ENCODE results near the gene MYEF2. TPM values are rescaled to one million over a fixed set of nuclear protein-coding genes. Genes with fewer than 3 reads are reported as not detected.

The MYEF2 gene
- total RNA-seq, 4 donors from 2014 or later, result 0.62 to 4.4 (median 0.92) TPM; not detected in 1

DNA sequence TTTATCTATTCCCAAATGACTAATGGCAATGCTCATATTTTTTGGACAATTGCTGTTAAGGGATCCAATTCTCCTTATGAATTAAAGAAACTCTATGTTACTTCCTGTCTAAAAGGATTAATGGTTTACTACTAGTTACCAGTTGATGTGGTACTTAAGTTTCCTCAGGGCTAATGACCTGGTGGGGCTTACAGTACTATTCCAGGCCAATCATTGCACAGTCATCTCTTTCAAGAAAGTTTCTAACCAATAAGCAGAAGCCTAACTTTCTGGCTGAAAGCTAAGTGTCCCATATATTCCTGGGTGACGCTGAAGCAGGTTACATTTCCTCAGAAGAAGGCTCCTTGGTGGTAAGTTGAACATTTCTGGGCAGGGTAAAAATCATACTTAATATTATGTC, 27.9 kb upstream of the MYEF2 start, which contains the start of gene SLC12A1:
SLC12A1 (plus strand) TSS at position 322 of the 400 bp plus-strand sequence. CDS start 1,418 bp downstream, outside the sequence.
- Histone ChIP-seq H3K36me3 (no peaks in the 10 kb centered on the region), H3K9me3 (no peaks in the 10 kb centered on the region), H3K4me3 (no peak within 1 kb of the TSS), H3K4me1 (no peaks in the 10 kb centered on the region), H3K27me3 (no peaks in the 10 kb centered on the region), H3K27ac (no peak within 1 kb of the TSS)
- intact Hi-C loops (cut with DNase I), result no loop called here
- TF ChIP-seq POLR2A (IDR thresholded peaks at IDR 0.05), result no peak
- TF ChIP-seq, protein P1, sequence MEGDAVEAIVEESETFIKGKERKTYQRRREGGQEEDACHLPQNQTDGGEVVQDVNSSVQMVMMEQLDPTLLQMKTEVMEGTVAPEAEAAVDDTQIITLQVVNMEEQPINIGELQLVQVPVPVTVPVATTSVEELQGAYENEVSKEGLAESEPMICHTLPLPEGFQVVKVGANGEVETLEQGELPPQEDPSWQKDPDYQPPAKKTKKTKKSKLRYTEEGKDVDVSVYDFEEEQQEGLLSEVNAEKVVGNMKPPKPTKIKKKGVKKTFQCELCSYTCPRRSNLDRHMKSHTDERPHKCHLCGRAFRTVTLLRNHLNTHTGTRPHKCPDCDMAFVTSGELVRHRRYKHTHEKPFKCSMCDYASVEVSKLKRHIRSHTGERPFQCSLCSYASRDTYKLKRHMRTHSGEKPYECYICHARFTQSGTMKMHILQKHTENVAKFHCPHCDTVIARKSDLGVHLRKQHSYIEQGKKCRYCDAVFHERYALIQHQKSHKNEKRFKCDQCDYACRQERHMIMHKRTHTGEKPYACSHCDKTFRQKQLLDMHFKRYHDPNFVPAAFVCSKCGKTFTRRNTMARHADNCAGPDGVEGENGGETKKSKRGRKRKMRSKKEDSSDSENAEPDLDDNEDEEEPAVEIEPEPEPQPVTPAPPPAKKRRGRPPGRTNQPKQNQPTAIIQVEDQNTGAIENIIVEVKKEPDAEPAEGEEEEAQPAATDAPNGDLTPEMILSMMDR (IDR thresholded peaks at IDR 0.05), result no peak
- DNase-seq, result no peak
- WGBS, 2 donors, result 89 to 92% methylated on average over 1 of the region's 1 CpG

DNA sequence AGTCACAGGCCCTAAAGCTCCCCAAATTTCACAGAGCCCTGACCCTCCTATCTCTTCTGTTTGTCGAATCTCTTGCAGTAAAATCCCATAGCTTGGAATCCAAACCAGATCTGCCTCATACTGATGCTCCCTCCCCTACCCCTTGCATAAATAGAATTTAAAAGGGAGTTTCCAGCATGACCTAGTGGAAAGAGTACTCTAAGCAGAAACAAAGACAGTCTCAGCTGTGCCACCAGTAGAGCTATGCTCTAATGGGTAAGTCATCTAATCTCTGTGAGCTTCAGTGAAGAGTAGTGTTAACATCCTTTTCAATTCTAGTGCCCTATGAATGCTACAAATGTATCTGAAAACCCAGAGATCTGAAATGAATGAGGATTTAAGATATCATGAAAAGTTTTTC, 24.0 kb upstream of the MYEF2 start:
- DNase-seq, result no peak
- intact Hi-C loops (cut with DNase I), result no loop called here
- WGBS, 2 donors, result 40 to 71% methylated on average over 1 of the region's 1 CpG
- Histone ChIP-seq H3K27ac (no peak overlapping the region), H3K27me3 (no peaks in the 10 kb centered on the region), H3K9me3 (no peaks in the 10 kb centered on the region), H3K4me1 (no peaks in the 10 kb centered on the region), H3K4me3 (no peak overlapping the region), H3K36me3 (no peaks in the 10 kb centered on the region)
- TF ChIP-seq POLR2A (IDR thresholded peaks at IDR 0.05), result no peak
- TF ChIP-seq, protein P1 (IDR thresholded peaks at IDR 0.05), result no peak

GRCh38 chr15:48191574-48192225, 13.6 kb upstream of the MYEF2 start, which contains the start of gene CTXN2:
Gene CTXN2, plus strand, starts transcription at chr15:48191665. Its CDS starts 9,636 bp downstream, at chr15:48201301.
- Histone ChIP-seq H3K9me3 (no peaks in the 10 kb centered on the region), H3K36me3 (no peaks in the 10 kb centered on the region), H3K4me3 (no peak within 1 kb of the TSS), H3K27me3 (peaks cover 0 to 23% (median 0%) of the 10 kb centered on the region in 4 donors), H3K27ac (no peak within 1 kb of the TSS), H3K4me1 (no peaks in the 10 kb centered on the region)
- no peak for DNase-seq
- TF ChIP-seq, protein P1 (IDR thresholded peaks at IDR 0.05), result no peak
- no peak for TF ChIP-seq POLR2A (IDR thresholded peaks at IDR 0.05)
- intact Hi-C loops (cut with DNase I), result no loop called here
- 26% methylated on average over 28 to 30 of the region's 31 CpGs for WGBS, 2 donors

DNA sequence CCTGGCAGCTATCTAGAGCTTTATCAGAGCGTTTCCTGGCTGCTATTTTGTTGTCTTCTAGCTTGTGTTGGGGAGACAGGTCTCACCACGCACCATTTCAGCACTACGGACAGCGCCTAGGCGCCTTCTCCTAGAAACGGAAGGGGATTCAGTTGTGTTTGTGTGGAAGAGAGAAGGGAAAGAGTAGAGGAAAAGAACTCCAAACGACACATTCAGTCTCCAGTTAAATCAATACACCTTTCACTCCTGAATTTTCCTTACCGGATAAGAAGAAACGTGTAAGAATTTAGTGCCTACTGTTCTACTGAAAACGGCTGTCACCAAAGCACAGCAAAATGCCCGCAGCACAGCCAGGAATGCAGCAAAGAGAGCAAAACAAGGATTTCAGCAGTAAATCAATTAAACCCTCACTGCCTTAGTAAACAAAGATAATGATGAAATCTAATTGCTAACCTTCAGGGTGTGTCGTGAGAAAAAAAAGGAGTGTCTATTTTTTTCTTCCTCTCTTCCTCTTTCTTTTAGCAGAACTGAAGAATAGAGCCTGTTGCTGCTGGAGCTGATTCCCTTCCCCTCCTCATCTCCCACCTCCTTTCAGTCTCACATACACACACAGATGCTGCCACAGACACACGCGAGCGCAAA, 13.0 kb upstream of the MYEF2 start:
- 10 to 13% methylated on average over 12 to 15 of the region's 15 CpGs for WGBS, 2 donors
- Histone ChIP-seq H3K9me3 (no peaks in the 10 kb centered on the region), H3K27ac (no peak overlapping the region), H3K4me3 (no peak overlapping the region), H3K27me3 (peaks cover 0 to 28% (median 0%) of the 10 kb centered on the region in 4 donors), H3K4me1 (no peaks in the 10 kb centered on the region), H3K36me3 (no peaks in the 10 kb centered on the region)
- intact Hi-C loops (cut with DNase I), result no loop called here
- TF ChIP-seq, protein P1 (IDR thresholded peaks at IDR 0.05), result no peak
- no peak for TF ChIP-seq POLR2A (IDR thresholded peaks at IDR 0.05)
- DNase-seq, result no peak

DNA sequence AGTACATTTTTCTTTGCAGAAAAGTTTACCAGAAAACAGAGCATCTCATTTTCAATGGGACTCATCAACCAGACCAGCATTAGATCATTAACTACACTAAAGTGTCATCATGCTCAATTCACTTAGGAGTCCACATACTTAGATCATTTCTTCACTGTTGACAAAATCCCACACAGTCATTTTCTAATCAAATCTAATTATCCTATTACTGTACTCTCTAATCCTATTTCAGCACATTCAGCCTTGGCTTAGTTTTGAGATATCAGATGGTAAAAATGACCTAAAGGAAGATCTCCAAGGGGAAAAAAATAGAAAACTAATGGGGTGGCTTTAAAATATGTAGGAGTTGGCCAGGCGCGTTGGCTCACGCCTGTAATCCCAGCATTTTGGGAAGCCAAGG, 8.2 kb upstream of the MYEF2 start:
- peaks cover 0 to 13% (median 0%) of the 10 kb centered on the region in 4 donors for H3K27me3 ChIP-seq
- DNase-seq, result no peak
- TF ChIP-seq, protein P1 (IDR thresholded peaks at IDR 0.05), result no peak
- no peak for TF ChIP-seq POLR2A (IDR thresholded peaks at IDR 0.05)
- intact Hi-C loops (cut with DNase I), result no loop called here
- no peak overlapping the region for H3K27ac ChIP-seq
- H3K9me3 ChIP-seq, result no peaks in the 10 kb centered on the region
- H3K4me1 ChIP-seq, result no peaks in the 10 kb centered on the region
- H3K4me3 ChIP-seq, result no peak overlapping the region
- H3K36me3 ChIP-seq, result no peaks in the 10 kb centered on the region
- WGBS, 2 donors, result 90 to 93% methylated on average over 3 of the region's 3 CpGs

Data from esophagus squamous epithelium (tissue), 5 donors.